CD14-positive monocyte (primary cell): ENCODE measurements around the gene NBEAL1. TPM values are rescaled to one million over a fixed set of nuclear protein-coding genes. Genes with fewer than 3 reads are reported as not detected.
"Not testable (repeated sequence)": the region's sequence is repeated elsewhere in the genome, so short reads cannot be mapped to it uniquely, and the experiment has no call there.

ENCODE experiments used
- DNase-seq, 3 donors: peaks; one replicate each; pipeline ENCODE4 v3.0.0-alpha.2; 2011 to 2022
- H2AFZ ChIP-seq: 2 replicates; pipeline ENCODE4 v1.6.0; 2012; ENCODE audit warnings: mild to moderate bottlenecking, low read depth, low read length, inconsistent platforms; ENCODE audit not compliant: insufficient read depth, poor library complexity, severe bottlenecking
- H3K27ac ChIP-seq, 2 donors: 1 replicate in 1 of 2; 2 replicates in 1 of 2; pipeline ENCODE4 v1.5.1; 2012 to 2013; ENCODE audit warnings: low read length in 2 of 2, control low read depth in 1 of 2, inconsistent platforms in 1 of 2, low read depth in 1 of 2, mild to moderate bottlenecking in 1 of 2
- H3K27me3 ChIP-seq, 2 donors: one replicate each; pipeline versions ENCODE4 v1.6.0 to v1.6.1; 2011 to 2013; ENCODE audit warnings: low read length in 2 of 2; ENCODE audit not compliant: control insufficient read depth in 2 of 2, insufficient read depth in 2 of 2
- H3K36me3 ChIP-seq, 2 donors: replicated peaks in 1 of 2; 1 replicate in 1 of 2; 2 replicates in 1 of 2; pipeline versions ENCODE4 v1.5.1 to v1.6.1; 2012 to 2013; ENCODE audit warnings: low read length in 2 of 2, control low read depth in 1 of 2, inconsistent platforms in 1 of 2, mild to moderate bottlenecking in 1 of 2; ENCODE audit not compliant: insufficient read depth in 2 of 2, control insufficient read depth in 1 of 2
- H3K4me1 ChIP-seq, 2 donors: 1 replicate in 1 of 2; 2 replicates in 1 of 2; pipeline versions ENCODE4 v1.5.1 to v1.6.1; 2012 to 2013; ENCODE audit warnings: low read length in 2 of 2, control low read depth in 1 of 2, inconsistent platforms in 1 of 2, mild to moderate bottlenecking in 1 of 2, moderate library complexity in 1 of 2; ENCODE audit not compliant: insufficient read depth in 2 of 2, control insufficient read depth in 1 of 2
- H3K4me2 ChIP-seq: replicated peaks from 2 replicates; pipeline ENCODE3; 2012; ENCODE audit warnings: low read length, moderate library complexity, mild to moderate bottlenecking; ENCODE audit not compliant: poor library complexity, severe bottlenecking; ENCODE audit errors: extremely low read depth
- H3K4me3 ChIP-seq, 3 experiments: fragments of 200-600 bp in 1 of 3; sonication (generic) in 1 of 3; replicated peaks in 1 of 3; 1 replicate in 2 of 3; 2 replicates in 1 of 3; pipeline ENCODE4 v1.5.1; 2011 to 2013; ENCODE audit warnings: low read length in 3 of 3, mild to moderate bottlenecking in 3 of 3, control low read depth in 2 of 3, low read depth in 2 of 3, inconsistent platforms in 1 of 3, moderate library complexity in 1 of 3
- H3K79me2 ChIP-seq: 2 replicates; pipeline ENCODE4 v1.6.0; 2012; ENCODE audit warnings: mild to moderate bottlenecking, control low read depth, inconsistent platforms, low read length, moderate library complexity; ENCODE audit not compliant: insufficient read depth
- H3K9ac ChIP-seq: 2 replicates; pipeline ENCODE4 v1.6.0; 2017; ENCODE audit warnings: low read length, mild to moderate bottlenecking; ENCODE audit not compliant: insufficient read depth, poor library complexity, severe bottlenecking
- H3K9me3 ChIP-seq, 2 donors: replicated peaks in 1 of 2; 1 replicate in 1 of 2; 2 replicates in 1 of 2; pipeline versions ENCODE4 v1.5.1 to v1.6.1; 2012 to 2013; ENCODE audit warnings: low read length in 2 of 2, control low read depth in 1 of 2; ENCODE audit not compliant: control insufficient read depth in 1 of 2, insufficient read depth in 1 of 2
- H4K20me1 ChIP-seq: 2 replicates; pipeline ENCODE4 v1.6.0; 2012; ENCODE audit warnings: mild to moderate bottlenecking, low read length, control low read depth, moderate library complexity; ENCODE audit not compliant: insufficient read depth
- H3K27ac Mint-ChIP-seq, 7 donors: one replicate each; pipeline ENCODE4 v1.8.0; 2020; ENCODE audit warnings: mild to moderate bottlenecking in 7 of 7, mixed read lengths in 7 of 7, moderate library complexity in 6 of 7, inconsistent platforms in 2 of 7
- H3K27me3 Mint-ChIP-seq, 3 donors: one replicate each; pipeline ENCODE4 v1.8.0; 2021 to 2022; ENCODE audit warnings: low read depth in 3 of 3, mild to moderate bottlenecking in 3 of 3, mixed read lengths in 3 of 3, moderate library complexity in 3 of 3, inconsistent platforms in 1 of 3
- H3K36me3 Mint-ChIP-seq, 2 donors: one replicate each; pipeline ENCODE4 v1.8.0; 2020; ENCODE audit warnings: mixed read lengths in 2 of 2, inconsistent platforms in 1 of 2, mild to moderate bottlenecking in 1 of 2
- H3K4me1 Mint-ChIP-seq: one replicate; pipeline ENCODE4 v1.8.0; 2020; ENCODE audit warnings: mild to moderate bottlenecking, mixed read lengths
- H3K4me3 Mint-ChIP-seq, 2 donors: one replicate each; pipeline ENCODE4 v1.8.0; 2020; ENCODE audit warnings: mild to moderate bottlenecking in 2 of 2, mixed read lengths in 2 of 2, moderate library complexity in 1 of 2
- H3K9me3 Mint-ChIP-seq, 7 donors: one replicate each; pipeline ENCODE4 v1.8.0; 2020 to 2022; ENCODE audit warnings: mixed read lengths in 7 of 7, mild to moderate bottlenecking in 6 of 7, moderate library complexity in 6 of 7, inconsistent platforms in 2 of 7
- WGBS: methylation state at CpG from one replicate; pipeline ENCODE4 v1.1.5; 2013; ENCODE audit warnings: missing lambda C conversion rate; ENCODE audit not compliant: insufficient coverage; 5-methylcytosine and 5-hydroxymethylcytosine counted together
- intact Hi-C, 2 donors: fragments of 100-400 bp; cut with micrococcal nuclease; formaldehyde crosslinking; loops; one replicate each; pipeline versions ENCODE4 v1.15.0 to v1.15.1; 2023
- polyA plus RNA-seq, 3 donors: library from polyadenylated mRNA; depleted of rRNA in 1 of 3; unstranded in 2 of 3; stranded (reverse) in 1 of 3; fragments of 300-500 nt in 2 of 3; fragments of >200 nt in 1 of 3; fragmentation: Illumina TruSeq in 2 of 3; gene quantifications; 1 replicate in 2 of 3; 2 replicates in 1 of 3; pipeline ENCODE4 v1.2.3, GENCODE V29; 2012 to 2021
- TF ChIP-seq, protein P1 (sequence below): fragments of 200-600 bp; IDR thresholded peaks from one replicate; pipeline ENCODE4 v1.8.0; 2022; ENCODE audit warnings: antibody characterized with exemption, mild to moderate bottlenecking

The NBEAL1 gene
- polyA plus RNA-seq, 3 donors: 2.5 to 5.3 (median 4.4) TPM

GRCh38 chr2:203061346-203061745 lies 46.7 kb downstream of the NBEAL1 start:
- H3K4me1 ChIP-seq: no peaks in the 10 kb centered on the region
- no peak for DNase-seq
- H3K36me3 Mint-ChIP-seq: peaks cover 39 to 42% of the 10 kb centered on the region in 2 donors
- no peaks in the 10 kb centered on the region for H4K20me1 ChIP-seq
- no peak overlapping the region for H2AFZ ChIP-seq
- H3K27ac Mint-ChIP-seq: no peak overlapping the region
- TF ChIP-seq, protein P1, sequence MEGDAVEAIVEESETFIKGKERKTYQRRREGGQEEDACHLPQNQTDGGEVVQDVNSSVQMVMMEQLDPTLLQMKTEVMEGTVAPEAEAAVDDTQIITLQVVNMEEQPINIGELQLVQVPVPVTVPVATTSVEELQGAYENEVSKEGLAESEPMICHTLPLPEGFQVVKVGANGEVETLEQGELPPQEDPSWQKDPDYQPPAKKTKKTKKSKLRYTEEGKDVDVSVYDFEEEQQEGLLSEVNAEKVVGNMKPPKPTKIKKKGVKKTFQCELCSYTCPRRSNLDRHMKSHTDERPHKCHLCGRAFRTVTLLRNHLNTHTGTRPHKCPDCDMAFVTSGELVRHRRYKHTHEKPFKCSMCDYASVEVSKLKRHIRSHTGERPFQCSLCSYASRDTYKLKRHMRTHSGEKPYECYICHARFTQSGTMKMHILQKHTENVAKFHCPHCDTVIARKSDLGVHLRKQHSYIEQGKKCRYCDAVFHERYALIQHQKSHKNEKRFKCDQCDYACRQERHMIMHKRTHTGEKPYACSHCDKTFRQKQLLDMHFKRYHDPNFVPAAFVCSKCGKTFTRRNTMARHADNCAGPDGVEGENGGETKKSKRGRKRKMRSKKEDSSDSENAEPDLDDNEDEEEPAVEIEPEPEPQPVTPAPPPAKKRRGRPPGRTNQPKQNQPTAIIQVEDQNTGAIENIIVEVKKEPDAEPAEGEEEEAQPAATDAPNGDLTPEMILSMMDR: no peak
- no peaks in the 10 kb centered on the region for H3K79me2 ChIP-seq
- H3K4me1 Mint-ChIP-seq: peaks cover 2% of the 10 kb centered on the region
- no peak overlapping the region for H3K9ac ChIP-seq
- H3K36me3 ChIP-seq: peaks cover 12 to 31% of the 10 kb centered on the region in 2 donors
- H3K4me3 Mint-ChIP-seq: no peak overlapping the region
- H3K9me3 Mint-ChIP-seq: peaks cover 0 to 6% (median 3%) of the 10 kb centered on the region in 7 donors
- no peak overlapping the region for H3K27ac ChIP-seq
- no peaks in the 10 kb centered on the region for H3K9me3 ChIP-seq
- H3K27me3 Mint-ChIP-seq: peaks cover 0 to 2% (median 1%) of the 10 kb centered on the region in 3 donors
- H3K4me3 ChIP-seq: no peak overlapping the region
- H3K27me3 ChIP-seq: no peaks in the 10 kb centered on the region
- intact Hi-C loops: no loop called here
- no peak overlapping the region for H3K4me2 ChIP-seq
- no CpG with 5 or more reads among the region's 4 CpGs for WGBS

GRCh38 chr2:203062126-203062525 lies 47.5 kb downstream of the NBEAL1 start:
- H3K27me3 ChIP-seq: no peaks in the 10 kb centered on the region
- peaks cover 2% of the 10 kb centered on the region for H3K4me1 Mint-ChIP-seq
- peaks cover 0 to 11% (median 6%) of the 10 kb centered on the region in 7 donors for H3K9me3 Mint-ChIP-seq
- TF ChIP-seq, protein P1: no peak
- WGBS: 90% methylated on average over 2 of the region's 3 CpGs
- H3K4me2 ChIP-seq: no peak overlapping the region
- no peaks in the 10 kb centered on the region for H4K20me1 ChIP-seq
- peaks cover 41 to 42% of the 10 kb centered on the region in 2 donors for H3K36me3 Mint-ChIP-seq
- H3K27me3 Mint-ChIP-seq: peaks cover 0 to 2% (median 1%) of the 10 kb centered on the region in 3 donors
- no peak overlapping the region for H3K4me3 Mint-ChIP-seq
- peaks cover 0 to 6% of the 10 kb centered on the region in 2 donors for H3K9me3 ChIP-seq
- H2AFZ ChIP-seq: no peak overlapping the region
- DNase-seq: no peak
- peak overlapping the region in 1 of 7 donors; percentile 58 for H3K27ac Mint-ChIP-seq
- H3K9ac ChIP-seq: no peak overlapping the region
- H3K27ac ChIP-seq: no peak overlapping the region
- no peaks in the 10 kb centered on the region for H3K79me2 ChIP-seq
- H3K36me3 ChIP-seq: peaks cover 12 to 31% of the 10 kb centered on the region in 2 donors
- no peak overlapping the region for H3K4me3 ChIP-seq
- intact Hi-C loops: no loop called here
- no peaks in the 10 kb centered on the region for H3K4me1 ChIP-seq

- H3K4me1 Mint-ChIP-seq, H2AFZ ChIP-seq, H3K9me3 ChIP-seq, H3K4me2 ChIP-seq, H3K4me1 ChIP-seq, H4K20me1 ChIP-seq, H3K27ac ChIP-seq, H3K4me3 ChIP-seq, H3K27me3 Mint-ChIP-seq, H3K79me2 ChIP-seq, H3K9ac ChIP-seq, intact Hi-C loops, H3K27me3 ChIP-seq, DNase-seq: not testable (repeated sequence)
- H3K36me3 ChIP-seq: peaks cover 3 to 16% of the 10 kb centered on the region in 2 donors
- Mint-ChIP-seq H3K9me3 (peaks cover 0 to 11% (median 6%) of the 10 kb centered on the region in 7 donors), H3K4me3 (peak overlapping the region in 1 of 2 donors; percentile 45), H3K27ac (peak overlapping the region in 1 of 7 donors; percentile 42), H3K36me3 (peaks cover 23 to 30% of the 10 kb centered on the region in 2 donors)
- WGBS: 98% methylated on average over 19 of the region's 36 CpGs
Measured at GRCh38 chr2:203066519-203067091, 51.9 kb downstream of the NBEAL1 start.
